GM23248 (cell line): ENCODE results near the gene FXR1.

ENCODE experiments used
- EZH2 ChIP-seq: fragments of 200-600 bp; sonication (generic); IDR thresholded peaks from 2 replicates; pipeline ENCODE4 v1.6.1; 2018; ENCODE audit warnings: antibody characterized with exemption, mild to moderate bottlenecking; ENCODE audit not compliant: insufficient read depth, poor library complexity, severe bottlenecking
- EZH2phosphoT487 ChIP-seq: fragments of 200-600 bp; sonication (generic); IDR thresholded peaks from 2 replicates; pipeline ENCODE4 v1.6.1; 2018; ENCODE audit warnings: antibody characterized with exemption, moderate library complexity, mild to moderate bottlenecking, low read depth; ENCODE audit not compliant: insufficient read depth

GRCh38 chr3:180882115-180882514 is 30.4 kb upstream of the FXR1 start:
- TF ChIP-seq EZH2 (no peak), EZH2phosphoT487 (no peak)
